Stimulated activated CD4-positive, alpha-beta T cell treated with anti-CD3 and anti-CD28 coated beads, Interleukin-1b, Interleukin-23, amount 100 ng/mL, for 24 hours (primary cell): ENCODE data around the gene FBXO31.

ENCODE experiments used
- DNase-seq, 4 experiments: peaks; one replicate each; pipeline ENCODE4 v3.0.0-alpha.2; 2020; ENCODE audit warnings: low read depth in 4 of 4, low spot score in 1 of 4

FBXO31 gene

DNA sequence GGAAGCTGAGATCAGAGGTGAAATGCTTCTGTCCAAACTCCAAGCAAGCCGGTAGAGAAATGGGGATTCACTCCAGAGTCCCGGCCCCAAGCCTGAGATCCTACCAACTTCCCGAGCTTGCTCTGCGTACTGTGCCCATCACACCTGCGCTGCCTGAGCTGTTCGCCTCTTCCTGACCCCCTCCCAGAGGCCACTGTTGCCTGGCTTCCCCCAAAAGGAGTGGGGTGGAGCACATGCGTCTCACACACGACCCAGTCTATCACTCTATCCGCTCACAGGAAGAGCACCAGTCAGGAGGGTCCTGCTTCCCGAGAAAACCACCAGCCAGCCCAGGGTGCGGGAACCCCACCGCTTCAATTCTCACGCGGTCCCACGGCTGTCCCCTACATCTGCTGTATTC, 52.9 kb downstream of the FBXO31 start:
- no peak for DNase-seq

DNA sequence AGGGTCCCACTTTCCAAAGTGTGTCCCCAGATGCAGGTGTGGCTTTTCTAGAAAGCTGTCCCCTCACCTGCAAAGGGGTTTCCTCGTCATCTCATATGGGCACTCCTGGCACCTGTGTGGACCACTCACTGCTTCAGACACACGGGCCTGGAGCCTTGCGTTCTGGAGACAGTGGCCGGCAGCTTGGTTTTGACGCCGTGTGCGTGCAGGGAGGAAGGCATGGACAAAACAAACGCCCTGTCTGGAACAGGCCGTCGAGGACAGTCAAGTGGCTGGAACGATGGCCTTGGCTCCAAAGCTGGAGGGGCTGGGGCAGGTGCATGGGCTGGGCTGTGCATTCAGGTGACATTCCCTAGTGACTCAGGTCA, 53.3 kb downstream of the FBXO31 start:
- DNase-seq: no peak

DNA sequence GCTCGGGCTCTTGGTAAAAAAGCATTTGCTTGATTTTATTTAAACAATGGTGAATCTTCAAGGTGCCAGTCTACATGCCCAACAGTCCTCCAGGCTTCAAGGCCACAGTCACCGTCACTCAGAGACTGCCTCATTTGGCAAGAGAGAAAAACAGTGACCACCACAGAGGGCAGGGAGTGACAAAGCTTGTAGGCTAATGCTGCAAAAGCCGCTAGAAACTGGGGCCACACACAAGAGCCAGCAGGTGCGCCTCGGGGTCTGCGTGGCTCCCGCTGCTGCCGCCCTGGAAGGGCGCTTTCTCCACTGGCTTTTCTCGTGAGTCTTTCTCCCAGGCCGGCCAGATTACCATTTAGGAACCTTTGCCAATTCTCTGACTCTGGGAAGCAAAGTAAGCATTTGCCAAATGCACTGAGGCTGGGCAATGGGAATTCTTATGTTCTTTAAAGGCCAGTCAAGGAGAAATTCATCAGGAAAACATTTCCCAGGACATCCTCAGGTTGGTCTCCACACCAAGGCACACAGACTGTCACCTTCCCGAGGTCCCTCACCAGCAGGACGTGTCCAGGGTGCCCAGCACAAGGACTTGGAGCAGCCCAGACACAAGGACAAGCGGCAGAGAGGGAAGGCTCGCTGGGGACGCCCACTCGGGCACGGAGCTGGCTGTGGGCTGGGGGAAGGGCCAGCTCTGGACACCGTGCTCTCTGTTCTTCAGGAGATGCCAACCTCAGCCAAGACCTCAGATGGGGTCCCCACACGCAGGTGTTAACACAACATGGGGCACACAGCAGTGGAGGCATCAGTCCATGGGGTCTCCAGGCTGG, 53.9 kb downstream of the FBXO31 start:
- no peak for DNase-seq

DNA sequence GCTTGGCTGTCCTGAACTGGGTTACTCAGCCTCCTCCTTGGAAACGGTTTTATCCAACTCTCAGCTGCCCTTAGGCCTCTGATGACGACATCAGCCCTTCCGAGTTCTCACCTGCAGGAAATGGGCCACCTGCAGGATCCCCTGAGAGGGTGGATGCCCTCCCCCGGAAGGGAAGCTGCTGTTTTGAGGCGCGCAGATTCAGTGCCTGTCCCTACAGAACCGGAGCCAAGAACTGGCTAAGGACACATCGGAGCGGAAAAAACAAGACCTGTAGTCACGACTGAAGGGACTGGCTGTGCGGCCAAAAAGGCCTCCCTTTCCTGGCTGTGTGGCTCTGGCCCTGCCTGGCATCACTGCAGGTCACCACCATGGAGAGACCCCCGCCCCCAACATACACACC, 54.7 kb downstream of the FBXO31 start:
- no peak for DNase-seq

DNA sequence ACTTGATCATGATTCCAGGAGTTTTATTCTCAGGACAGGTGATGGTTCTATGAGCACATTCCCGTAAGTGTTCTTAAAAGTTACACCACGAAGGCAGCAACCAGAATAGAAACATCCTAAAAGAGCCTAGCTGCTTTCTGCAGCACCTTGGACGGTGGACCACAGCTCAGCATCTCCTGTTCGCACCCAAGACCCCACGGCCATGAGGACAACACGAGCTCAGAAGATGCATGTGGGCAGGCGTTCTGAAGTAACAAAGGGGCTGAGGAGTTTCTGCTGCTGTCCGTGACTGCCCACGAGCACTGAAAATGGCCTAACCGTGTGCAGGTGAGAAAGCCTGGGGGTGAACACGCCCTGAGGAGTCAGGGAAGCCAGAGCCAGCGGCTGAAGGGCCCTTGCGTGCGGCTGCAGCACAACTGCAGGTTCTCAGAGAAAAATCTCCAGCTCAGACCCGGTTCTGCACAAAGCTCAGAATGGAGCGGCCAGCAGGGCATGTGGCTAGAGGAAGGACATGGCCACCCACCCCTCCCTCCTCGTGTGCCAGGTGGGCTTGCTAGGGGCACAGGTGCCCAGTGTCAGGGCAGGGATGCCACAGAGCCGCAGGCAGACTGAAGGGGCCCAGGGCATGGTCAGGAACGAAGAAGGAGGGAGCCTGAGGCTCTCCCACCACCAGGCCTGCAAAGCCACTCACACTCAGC, 55.6 kb downstream of the FBXO31 start:
- no peak for DNase-seq

DNA sequence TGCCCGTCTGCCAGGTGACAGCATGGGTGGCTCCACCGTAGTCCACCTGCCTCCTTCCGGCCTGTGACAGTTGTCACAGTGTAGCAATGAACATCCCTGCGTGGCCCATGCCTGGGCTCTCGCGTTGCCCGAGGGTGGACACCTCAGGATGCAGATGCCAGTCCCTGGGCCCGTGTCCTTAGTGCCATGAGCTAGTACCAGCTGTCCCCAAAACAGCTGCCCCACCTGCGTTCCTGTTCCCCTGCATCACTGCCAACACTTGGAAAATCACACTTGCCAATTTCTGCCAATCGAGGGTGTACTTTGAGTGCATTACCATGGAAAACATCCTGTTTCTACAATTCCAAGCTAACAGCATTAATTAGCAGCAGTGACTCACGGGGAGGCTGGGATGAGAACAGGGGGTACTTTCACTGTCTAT, 57.4 kb downstream of the FBXO31 start:
- no peak for DNase-seq

DNA sequence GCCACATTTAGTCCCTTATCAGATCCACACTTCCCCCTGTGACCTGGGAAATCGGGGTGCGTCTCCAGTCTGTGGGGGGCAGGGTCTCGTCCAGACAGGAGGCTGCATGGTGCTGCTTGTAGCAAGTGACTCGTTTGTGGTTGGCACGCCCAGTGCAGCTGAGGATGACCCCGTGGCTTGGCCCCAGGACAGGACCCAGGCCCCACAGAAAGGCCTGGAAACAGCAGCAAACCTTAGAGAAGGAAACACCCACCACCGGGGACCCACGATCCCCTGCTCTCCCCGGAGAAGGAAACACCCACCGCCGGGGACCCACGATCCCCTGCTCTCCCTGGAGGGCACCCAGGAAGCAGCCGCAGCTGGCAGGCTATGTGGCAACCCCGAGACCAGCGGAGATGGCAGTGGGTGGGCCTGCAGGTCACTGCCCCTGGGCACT, 58.1 kb downstream of the FBXO31 start:
- no peak for DNase-seq

DNA sequence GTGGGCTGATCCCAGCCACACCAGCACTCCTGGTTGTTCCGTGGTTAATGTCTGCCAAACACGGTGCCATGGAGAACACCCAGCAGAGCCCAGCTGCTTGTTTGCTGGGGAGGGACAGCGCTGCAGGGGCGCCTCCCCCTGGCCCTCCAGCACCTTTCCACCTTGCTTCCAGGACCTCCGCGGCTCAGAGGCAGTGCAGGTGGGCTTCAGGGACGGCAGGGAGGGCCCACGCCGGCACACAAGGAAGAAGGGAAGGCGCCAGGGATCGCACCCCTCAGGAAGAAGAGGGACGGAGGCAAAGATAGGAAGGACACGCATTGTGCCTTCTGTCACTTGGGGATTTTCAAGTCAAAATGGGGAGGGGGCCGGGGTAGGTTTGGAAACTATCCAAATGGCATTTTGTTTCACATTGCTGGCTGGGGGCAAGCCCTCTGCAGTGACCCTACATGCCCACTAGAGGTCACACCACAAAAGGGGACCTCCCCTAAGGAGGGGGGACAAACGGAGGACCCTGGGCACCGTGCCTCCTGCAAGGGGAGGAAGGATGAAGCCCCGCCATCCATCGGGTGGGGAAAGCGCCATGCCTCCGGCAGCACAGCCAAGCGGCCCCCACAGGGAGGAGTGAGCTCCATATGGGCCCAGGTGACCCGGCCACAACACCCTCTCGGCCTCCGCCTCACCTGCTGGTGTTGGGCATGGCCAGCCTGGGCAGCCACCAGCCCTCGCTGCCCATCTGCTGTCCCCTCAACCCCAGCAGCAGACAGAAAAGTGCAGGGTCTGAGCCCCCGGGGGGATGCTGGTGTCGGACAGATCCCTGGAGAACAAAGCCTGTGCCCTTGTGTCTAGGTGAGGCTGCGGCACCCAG, 58.9 kb downstream of the FBXO31 start:
- DNase-seq: peak in 2 of 4 experiments; percentile 13 to 21

DNA sequence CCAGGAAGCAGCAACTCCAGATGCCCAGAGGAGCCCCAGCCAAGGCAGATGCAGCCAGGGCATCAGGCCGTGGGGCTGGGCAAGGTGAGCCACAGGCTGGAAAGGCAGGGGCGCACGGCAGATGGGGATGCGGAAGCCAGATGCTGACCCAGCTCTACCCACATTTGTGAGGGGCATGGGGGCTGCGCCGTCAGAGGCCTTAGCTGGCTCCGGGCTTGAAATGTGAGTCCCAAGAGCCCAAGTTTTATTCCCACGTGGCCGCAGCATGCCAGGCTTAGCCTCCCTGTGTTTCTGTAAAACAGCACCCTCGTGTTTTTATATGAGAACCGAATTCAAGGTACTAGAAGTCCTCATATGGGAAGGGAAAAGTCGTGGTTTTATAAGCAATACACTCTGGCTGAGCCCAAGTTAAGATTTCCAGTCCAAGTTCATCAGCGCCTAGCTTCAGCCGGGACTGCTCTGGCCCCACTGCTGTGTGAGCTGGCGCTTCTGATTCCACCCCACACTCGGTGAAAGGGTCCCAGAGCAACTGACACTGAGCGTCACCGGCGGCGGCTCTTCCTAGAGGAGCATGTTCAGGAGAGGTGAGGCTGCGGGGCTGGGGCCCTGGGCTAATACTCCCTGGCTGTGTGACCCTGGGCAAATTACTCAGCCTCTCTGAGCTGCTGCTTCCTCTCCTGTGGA, 59.7 kb downstream of the FBXO31 start:
- DNase-seq: no peak

DNA sequence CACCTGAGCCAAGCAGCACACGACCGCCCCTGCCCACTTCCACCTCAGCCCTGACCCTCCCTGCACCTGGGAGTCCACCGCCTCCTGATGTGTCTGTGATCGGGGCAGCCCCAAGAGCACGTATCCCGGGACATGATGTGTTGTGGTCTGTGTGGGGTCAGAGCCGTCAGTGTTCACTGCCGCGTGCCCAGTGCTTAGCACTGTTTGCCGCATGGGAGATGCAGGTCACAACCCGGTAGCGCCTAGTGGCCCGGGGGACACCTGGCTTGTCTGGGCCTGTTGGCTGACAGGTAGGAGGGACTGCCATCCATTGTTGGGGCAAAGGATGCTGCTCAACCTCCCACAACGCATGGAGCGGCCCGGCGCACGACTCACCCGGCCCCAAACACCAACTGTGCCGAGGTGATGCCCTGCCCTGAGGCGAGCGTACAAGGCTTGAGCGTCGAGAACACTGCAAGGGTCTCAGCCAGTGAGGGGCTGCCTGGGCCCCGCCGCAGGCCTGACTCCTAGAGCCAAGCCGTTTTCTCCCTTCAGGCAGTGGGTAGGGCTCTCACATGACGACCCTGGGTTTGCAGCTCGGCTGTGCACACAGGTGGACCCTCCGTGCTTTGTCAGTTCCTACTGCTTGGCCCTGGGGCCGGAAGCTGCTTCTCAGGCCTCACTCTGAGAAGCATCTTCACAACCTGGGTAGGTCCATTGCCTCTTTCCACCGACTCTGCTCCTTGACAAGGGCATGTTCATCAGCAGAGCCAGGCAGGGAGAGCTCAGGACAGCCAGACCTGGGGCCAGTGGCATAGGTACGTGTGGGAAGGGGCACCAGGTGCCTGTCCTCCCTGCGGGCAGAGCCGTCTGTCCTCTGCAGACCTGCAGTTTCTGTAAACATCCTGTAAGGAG, 60.5 kb downstream of the FBXO31 start:
- DNase-seq: no peak

DNA sequence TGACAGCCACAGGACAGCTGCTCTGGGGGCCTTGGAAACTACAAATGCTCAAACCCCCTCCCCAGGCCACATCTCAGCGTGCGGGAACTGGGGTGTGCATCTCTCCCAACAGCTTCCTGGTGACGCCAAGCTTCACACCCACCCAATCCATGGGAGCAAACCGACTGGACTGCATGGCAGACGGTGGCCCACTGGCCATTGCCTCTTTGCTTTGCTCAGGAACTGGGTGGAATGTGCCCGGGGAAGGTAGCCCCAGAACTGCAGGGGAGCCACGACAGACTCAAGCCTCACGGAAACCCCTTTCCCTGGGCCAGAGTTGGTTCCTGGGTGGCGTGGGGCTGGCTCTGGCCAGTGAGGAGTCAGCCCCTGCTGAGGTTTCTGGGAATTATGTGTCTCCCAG, 61.2 kb downstream of the FBXO31 start:
- DNase-seq: no peak

DNA sequence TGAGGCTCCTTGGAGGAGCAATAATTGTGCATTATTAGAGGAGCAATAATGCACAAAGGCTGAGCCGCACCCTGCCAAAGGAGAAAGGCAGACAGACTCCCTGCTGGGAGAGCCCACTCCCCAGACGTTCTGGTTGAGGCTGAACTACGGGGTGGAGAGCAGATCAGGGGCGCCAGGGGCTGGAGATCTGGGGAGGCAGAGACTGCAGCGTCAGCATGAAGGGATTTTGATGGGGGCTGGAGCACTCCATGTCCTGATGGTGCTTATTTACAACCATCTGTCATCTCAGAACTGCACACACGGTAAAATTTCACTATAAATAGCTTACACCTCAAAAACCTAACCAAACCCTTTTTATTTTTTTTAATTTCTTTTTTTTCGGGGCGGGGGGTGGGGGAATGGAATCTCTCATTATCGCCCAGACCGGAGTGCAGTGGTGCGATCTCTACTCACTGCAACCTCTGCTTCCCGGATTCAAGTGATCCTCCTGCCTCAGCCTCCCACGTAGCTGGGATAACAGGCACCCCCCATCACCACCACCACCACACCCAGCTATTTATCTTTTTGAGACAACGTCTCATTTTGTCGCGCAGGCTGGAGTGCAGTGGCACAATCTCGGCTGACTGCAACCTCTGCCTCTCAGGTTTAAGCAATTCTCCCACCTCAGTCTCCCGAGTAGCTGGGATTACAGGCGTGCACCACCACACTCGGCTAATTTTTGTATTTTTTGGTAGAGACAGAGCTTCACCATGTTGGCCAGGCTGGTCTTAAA, 62.1 kb downstream of the FBXO31 start:
- DNase-seq: no peak

DNA sequence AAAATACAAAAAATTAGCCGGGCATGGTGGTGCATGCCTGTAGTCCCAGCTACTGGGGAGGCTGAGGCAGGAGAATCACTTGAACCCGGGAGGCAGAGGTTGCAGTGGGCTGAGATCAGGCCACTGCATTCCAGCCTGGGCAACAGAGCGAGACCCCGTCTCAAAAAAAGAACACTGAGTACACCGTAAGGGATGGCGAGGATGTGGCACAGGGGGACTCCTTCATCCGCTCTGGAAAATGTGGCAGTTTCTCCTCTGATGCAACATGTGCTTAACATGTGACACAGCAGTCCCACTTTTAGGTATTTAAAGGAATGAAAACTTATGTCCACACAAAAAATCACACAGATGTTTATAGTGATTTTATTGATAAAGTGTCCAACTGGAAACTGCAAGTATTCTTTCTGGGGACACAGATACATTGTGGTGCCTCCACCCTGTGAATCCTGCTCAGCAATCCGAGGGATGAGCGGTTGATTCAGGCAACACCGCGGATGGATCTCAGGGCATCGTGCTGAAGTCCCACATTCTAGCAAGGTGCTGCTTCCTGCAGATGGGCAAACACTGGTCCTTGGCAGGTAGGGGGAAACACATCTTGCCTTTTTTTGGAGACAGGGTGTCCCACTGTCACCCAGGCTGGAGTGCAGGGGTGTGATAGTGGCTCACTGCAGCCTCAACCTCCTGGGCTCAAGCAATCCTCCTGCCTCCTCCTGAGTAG, 62.9 kb downstream of the FBXO31 start:
- DNase-seq: no peak

DNA sequence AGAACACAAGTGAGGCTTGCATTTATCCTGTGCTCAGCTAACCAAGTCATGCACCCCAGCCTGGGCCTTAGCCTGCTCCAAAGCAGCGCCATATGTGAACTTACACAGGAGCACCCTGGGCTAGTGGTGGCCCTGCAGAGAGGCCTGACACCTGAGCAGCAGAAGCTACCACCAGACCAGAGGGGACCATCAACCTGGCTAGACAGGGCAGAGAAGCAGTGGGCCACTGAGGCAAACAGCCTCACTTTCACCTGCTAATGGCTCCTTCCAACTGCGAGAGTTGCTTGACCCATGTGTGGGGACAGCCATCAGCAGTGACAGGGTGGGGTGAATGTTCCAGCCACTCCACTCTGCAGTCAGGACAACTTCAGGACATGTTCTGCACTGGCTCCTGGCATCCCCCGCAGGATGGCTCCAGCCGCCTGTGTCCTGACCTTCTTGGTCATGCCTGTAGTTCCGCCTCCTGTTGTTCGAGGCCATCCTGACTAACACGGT, 63.5 kb downstream of the FBXO31 start:
- DNase-seq: no peak

DNA sequence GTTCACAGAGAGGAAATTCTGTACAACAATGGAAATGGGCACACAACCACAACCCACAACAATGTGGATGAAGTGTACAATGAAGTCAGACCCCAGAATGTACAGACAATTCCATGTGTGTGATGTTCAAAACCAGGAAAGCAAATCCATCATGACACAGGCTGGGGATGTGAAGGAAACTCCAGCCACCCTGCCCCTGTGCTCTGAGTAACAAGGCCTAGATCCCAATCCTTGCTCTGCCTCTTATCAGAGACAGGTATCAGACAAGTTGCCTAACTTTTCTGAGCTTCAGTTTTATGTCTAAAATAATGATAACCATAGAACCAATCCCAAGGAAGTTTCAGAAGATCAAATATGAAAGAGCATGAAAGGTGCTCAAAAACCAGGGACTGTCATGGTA, 64.6 kb downstream of the FBXO31 start:
- DNase-seq: no peak

DNA sequence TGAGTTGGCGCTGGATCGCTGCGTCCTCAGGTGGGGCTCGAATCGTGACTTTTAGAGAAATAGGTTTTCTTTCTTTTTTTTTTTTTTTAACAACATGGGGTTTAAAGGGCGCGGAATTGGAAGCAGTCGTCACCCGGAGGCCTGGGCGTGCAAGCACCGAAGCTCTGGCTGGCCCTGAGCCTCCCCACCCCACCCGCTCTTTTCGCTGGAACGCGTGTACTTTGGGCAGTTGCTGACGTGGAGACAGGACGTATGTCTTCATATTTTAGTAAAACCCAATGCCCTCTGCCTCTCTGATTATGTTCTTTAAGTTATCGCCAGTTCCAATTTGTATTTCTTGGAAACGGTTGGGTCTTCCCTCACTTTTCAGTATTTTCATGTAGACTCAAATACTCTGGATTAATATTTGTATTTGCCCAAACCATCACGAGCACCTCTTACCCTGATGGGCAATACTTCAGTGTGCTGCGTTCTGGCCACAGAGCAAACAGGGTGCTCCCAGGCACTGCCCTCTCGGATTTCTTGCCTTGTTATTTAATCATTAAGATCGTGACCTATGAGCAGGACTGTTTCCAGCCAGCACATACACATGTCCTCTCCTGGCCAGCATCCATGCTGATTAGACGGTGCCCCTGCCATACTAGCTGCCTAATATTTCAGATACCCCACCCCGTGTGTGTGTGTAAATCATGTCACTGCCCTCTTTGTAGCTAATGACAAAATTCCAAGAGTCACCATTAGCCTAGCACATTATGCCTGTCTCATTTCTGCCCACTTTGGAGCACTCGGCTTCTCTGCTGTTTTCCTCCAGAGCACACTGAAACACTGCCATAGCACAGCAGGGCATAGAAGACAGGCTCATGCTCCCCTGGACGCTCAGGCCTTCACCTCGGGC, 65.6 kb downstream of the FBXO31 start:
- DNase-seq: peak in 2 of 4 experiments; percentile 17 to 20

DNA sequence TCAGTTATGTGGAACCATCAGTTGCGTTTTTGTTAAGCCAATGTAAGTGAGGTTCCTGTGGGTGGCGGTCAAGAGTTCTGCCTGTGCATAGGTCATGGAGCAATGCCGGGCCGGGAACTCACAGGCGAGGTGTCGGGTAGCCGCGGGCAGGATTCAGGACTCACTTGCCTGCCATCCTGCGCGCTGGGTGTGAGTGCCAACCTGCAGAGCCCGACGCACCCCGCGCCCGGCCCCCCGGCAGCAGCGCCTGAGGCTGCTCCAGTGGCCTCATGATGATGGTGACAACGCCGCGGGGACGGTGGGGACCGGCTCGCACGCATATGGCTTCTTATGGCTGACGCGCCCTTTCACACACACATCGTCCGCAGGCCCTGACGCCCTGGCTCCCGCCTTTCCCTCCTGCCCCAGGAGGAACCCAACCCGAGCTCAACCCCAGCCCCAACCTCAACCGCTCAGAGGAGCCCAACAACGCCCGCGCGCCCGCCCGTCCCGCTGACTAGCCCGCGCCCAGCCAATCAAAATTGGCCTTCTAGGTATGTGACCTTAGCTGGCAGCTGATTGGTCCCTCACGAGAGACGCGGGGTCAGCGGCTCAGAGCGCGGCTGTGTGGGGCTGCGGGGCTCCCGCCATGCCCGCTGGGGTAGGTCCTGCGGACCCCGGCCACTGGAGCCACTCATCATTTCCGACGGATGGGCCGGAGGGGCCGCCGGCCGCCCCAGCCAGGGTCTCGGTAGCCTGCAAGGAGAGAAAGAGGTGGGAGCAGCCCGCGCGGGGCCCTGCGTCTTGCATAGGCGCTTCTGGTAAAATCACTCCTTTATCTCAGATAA, 66.4 kb downstream of the FBXO31 start, which contains the start of gene C16orf95:
TSS of gene C16orf95 (minus strand) at position 470 of the 827 bp plus-strand sequence. CDS start at position 320, 150 bp downstream.
- DNase-seq: peak; percentile 94 to 97 (median 96)
